ENCODE data around the gene SH3D21. TPM values are rescaled to one million over a fixed set of nuclear protein-coding genes. Genes with fewer than 3 reads are reported as not detected.

The SH3D21 gene
- polyA plus RNA-seq, 3 donors: 13.9 to 21.4 (median 16.6) TPM

DNA sequence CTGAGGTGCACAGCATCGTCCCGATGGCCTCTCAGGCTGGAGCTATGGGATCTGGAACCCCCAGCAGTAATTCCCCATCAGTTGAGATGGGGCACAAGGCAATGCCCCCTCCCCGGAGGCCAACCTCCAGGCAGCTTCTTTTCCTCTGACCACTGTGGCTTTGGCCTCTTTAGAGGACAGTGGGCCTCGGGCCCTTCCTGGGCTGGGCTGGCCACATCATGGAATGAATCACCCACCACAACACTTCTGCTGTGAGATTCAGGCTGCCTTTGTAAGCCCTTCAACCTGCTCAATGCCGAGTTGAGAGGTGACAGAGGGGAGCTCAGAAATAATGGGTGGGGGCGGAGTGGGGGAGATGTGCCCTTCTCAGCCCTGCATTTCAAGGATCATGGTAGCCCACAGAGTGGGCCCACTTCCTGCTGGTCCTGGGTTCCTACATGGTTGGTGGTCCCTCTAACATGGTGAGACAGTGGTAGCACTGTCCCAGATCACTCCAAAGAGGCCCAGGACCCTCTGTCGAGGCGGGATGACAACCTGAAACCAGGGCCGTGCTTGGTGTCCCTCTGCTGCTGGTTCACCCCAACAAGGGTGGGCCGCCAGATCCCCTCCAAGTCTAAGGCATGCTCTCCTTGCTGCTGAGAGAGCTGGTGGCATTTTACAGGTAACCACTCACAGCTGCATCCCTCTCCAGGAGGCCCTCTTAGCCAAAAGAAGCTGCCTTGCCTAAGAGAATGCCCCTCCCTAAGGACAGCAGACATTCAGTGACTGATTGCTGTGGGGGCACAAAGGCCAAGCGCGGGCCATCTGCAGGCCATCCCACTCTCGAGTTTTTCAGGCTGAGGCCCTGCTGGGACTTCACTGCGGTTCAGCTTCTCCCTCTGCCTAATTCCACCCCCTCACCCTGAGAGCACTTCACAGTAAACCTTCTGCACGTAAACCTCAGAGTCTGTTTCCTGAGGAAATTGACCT lies 47.0 kb downstream of the SH3D21 start:
- no peak for DNase-seq (ENCODE audit: low read depth in 3 of 3, low spot score in 2 of 3)

GRCh38 chr1:36354486-36354885 lies 48.3 kb downstream of the SH3D21 start:
- DNase-seq (ENCODE audit: low read depth in 3 of 3, low spot score in 2 of 3): no peak

DNA sequence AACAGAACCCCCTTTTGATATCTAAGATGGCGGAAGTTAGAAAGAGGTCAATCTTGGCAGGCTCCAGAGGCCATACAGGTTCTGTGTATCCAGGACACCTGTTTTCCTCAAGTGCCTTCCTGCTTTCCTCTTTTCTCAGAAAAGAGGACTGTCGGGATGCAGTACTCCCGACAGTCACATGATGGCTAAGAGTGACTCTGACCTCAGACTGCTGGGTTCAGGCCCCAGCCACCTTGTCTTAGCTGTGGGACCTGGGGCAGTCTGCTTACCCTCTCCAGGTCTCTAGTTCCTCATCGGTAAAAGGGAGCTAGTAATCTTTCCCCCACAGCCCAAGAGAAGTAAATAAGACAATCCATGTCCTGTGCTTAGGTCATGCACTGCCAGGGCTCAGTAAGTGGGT lies 49.6 kb downstream of the SH3D21 start:
- DNase-seq (ENCODE audit: low read depth in 3 of 3, low spot score in 2 of 3): no peak

- no peak for DNase-seq (ENCODE audit: low read depth in 3 of 3, low spot score in 2 of 3)
Measured at GRCh38 chr1:36358514-36359084, 52.4 kb downstream of the SH3D21 start.

DNA sequence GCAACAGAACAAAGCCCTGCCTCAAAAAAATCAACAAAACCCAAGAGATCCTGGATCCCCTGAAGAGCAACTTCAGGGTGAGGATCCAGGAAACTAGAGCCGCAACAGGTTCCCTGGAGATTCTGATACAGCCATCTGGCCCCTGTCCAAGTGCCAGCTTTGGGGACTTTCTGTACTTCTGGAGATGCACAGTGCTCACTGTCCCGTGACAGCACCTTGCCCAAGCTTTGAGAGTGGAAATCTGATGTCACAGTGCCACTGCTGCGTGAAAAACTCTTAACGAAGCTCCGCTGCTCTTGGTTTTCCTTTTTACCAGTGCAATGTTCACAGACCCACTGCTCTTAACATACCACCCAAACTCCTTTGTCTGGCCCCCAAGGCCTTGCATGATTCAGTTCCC lies 53.2 kb downstream of the SH3D21 start:
- no peak for DNase-seq (ENCODE audit: low read depth in 3 of 3, low spot score in 2 of 3)

DNA sequence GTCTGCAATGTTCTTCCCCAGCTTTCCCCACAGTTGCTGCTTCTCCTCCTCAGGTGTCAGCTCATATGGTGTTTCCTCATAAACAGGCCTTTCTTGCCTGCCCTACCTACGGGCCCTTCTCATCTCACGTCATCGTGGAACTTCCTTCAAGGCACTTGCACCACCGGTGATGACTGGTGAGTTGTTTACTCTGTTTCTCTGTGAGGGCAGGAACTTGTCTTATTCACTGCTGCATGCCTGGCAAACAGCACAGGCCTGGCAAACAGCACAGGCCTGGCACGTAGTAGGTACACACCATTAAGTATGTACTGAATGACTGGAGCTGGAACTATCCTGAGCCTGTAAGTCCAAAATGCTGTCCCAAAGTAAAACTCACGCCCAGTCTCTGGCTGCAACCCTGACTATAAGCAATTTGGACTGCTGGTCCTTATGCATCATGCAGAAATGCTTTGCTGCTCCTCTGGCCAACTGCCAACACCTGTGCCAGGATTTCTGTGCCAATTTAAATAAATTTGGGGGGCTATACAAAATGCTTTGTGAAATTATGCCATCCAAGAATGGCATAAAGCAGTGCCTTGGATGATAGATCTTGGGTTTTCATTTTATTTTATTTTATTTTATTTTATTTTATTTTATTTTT lies 53.9 kb downstream of the SH3D21 start:
- no peak for DNase-seq (ENCODE audit: low read depth in 3 of 3, low spot score in 2 of 3)

DNA sequence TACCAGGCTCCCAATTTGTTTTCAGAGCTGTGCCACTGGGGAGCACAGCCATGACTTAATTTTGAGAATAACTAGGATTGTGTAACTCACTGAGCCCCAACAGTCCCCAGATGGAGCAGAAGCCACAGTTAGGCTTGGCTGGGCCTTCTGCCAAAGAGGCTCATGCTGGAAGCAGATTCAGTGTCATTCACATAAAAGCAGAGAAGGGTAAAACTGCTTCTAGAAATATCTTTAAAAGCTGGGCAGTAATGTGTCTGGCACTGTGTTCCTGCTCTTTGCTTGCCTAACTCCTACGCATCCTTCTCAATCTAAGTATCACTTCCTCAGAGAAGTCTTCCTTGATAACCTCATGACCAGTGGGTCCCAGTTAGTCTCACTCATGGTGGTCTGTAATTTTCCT lies 59.2 kb downstream of the SH3D21 start:
- DNase-seq (ENCODE audit: low read depth in 3 of 3, low spot score in 2 of 3): no peak

DNA sequence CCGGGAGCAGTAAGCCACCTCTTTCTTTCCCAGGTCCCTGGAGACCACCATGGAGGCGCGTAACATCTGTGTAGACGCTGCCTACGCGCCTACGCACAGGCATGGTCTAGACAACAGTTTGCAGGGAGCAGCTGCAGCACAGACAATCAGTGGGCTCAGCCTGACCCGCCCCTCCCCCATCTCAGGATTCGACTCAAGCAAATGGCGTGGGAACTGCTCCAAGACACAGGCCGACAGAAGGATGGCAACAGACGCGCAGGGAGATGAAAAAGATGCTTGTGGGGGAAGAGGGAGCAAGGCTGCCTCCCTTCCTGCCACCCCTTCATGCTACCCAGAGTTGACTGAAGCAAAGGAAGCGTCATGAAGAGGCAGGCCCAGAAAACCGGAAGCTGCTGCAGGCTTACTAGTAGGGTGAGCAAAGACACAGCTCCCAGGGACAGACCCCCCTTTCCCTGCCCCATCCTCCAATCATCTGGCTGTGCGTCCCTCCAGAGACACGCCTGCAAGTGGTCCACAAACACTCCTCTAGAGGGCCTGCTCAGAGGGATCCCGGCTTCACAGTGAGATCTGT lies 60.0 kb downstream of the SH3D21 start:
- no peak for DNase-seq (ENCODE audit: low read depth in 3 of 3, low spot score in 2 of 3)

DNA sequence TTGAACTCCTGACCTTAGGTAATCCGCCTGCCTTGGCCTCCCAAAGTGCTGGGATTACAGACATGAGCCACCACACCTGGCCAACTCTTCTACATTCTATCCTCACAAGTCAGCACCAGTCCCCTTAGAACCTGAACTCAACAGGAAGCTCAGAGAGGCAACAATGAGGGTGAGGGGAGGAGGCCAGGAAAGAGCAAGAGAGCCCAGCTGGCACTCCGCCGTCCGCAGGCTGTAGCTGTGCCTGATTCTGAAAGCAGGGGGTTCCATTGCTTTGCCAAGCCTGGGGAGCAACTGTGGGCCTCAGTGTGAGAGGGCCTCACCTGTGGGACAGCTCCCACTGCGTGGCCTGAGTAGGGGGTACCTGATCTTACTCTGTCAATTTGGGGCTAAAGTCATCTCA lies 60.9 kb downstream of the SH3D21 start:
- DNase-seq (ENCODE audit: low read depth in 3 of 3, low spot score in 2 of 3): no peak

GRCh38 chr1:36367798-36368197 lies 61.6 kb downstream of the SH3D21 start:
- DNase-seq (ENCODE audit: low read depth in 3 of 3, low spot score in 2 of 3): no peak

DNA sequence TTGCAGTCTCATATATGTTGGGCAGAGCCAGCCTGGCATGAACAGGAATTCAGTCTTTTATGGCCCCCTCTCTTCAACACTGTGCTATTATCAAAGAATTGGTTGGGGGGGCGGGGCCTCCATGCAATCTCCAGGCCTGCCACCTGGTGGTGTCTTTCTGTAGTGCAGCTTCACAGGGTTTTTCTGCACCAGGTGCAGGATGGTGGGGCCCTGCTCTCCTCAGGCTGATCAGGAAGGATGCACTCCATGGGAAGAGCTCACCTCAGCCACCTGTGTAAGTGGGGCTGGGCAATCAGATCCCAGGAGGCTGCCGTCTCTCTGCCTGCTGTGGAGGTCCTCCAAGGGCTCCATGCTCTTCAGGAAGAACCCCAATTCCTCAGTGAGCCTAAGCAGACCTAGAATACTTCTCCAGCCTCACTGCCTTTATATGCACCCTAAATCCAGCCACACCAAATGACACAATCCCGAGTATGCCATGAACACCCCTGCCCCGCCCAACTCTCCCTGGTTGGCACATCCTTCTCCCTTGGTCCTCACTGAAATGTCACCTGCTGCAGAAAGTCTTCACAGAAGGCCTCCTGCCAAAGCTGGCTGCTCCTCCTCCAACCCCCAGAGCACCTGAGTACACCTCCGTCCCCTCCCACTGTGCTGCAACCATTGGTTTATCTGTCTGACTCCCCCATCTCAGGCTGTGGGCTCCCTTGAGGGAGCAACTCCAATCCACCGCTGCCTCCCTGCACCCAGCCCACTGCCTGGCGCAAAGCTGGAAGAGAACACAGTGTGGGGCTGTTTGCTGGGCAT lies 63.1 kb downstream of the SH3D21 start:
- peak in 1 of 3 donors; percentile 67 for DNase-seq (ENCODE audit: low read depth in 3 of 3, low spot score in 2 of 3)

Other genes with a start within 250 kb of the SH3D21 start
- gene TEKT2, start 222.3 kb upstream of the SH3D21 start, polyA plus RNA-seq (ENCODE audit: insufficient read length in 3 of 3): 10 to 100 TPM in 2 of 3 donors, 1 to 10 TPM in 1; 10.0 to 11.2 (median 10.3) TPM
- gene ADPRS, start 217.5 kb upstream of the SH3D21 start, polyA plus RNA-seq (ENCODE audit: insufficient read length in 3 of 3): 10 to 100 TPM; 30.7 to 33.2 (median 30.9) TPM
- 1 to 10 TPM; 1.2 to 1.6 (median 1.5) TPM for gene COL8A2, start 181.1 kb upstream of the SH3D21 start, polyA plus RNA-seq (ENCODE audit: insufficient read length in 3 of 3)
- gene TRAPPC3, start 156.9 kb upstream of the SH3D21 start, polyA plus RNA-seq (ENCODE audit: insufficient read length in 3 of 3): 10 to 100 TPM; 59.4 to 66.8 (median 62.6) TPM
- gene MAP7D1, start 150.2 kb upstream of the SH3D21 start, polyA plus RNA-seq (ENCODE audit: insufficient read length in 3 of 3): 10 to 100 TPM; 52.7 to 63.6 (median 60.0) TPM
- 100 to 1,000 TPM; 130 to 151 (median 147) TPM for gene THRAP3, start 81.9 kb upstream of the SH3D21 start, polyA plus RNA-seq (ENCODE audit: insufficient read length in 3 of 3)
- 10 to 100 TPM; 35.8 to 45.9 (median 41.8) TPM for gene EVA1B, start 17.3 kb downstream of the SH3D21 start, polyA plus RNA-seq (ENCODE audit: insufficient read length in 3 of 3)
- gene STK40, start 79.6 kb downstream of the SH3D21 start, polyA plus RNA-seq (ENCODE audit: insufficient read length in 3 of 3): 10 to 100 TPM; 38.5 to 46.5 (median 43.6) TPM
- gene LSM10, start 91.5 kb downstream of the SH3D21 start, polyA plus RNA-seq (ENCODE audit: insufficient read length in 3 of 3): 10 to 100 TPM; 25.2 to 27.3 (median 27.3) TPM
- 10 to 100 TPM; 20.5 to 21.1 (median 21.1) TPM for gene OSCP1, start 144.1 kb downstream of the SH3D21 start, polyA plus RNA-seq (ENCODE audit: insufficient read length in 3 of 3)
- gene MRPS15, start 158.0 kb downstream of the SH3D21 start, polyA plus RNA-seq (ENCODE audit: insufficient read length in 3 of 3): 10 to 100 TPM; 69.8 to 74.7 (median 70.3) TPM
- 1 to 10 TPM; 2.0 to 3.6 (median 3.3) TPM for gene CSF3R, start 176.5 kb downstream of the SH3D21 start, polyA plus RNA-seq (ENCODE audit: insufficient read length in 3 of 3)

All from right renal cortex interstitium (tissue), 3 donors.